Epithelial cell of proximal tubule (primary cell): ENCODE results near the gene SLIT2. TPM values are rescaled to one million over a fixed set of nuclear protein-coding genes. Genes with fewer than 3 reads are reported as not detected.

Experiments
- DNase-seq: peaks from one replicate; pipeline ENCODE4 v3.0.0-alpha.2; 2011; ENCODE audit warnings: low read depth
- H3K4me3 ChIP-seq: 2 replicates; pipeline ENCODE4 v1.5.1; 2011; ENCODE audit warnings: low read depth, mild to moderate bottlenecking, low read length
- total RNA-seq: library from RNA; depleted of rRNA; stranded (reverse); fragments of >200 nt; gene quantifications from 2 replicates; pipeline ENCODE4 v1.2.3, GENCODE V29; 2015
- TF ChIP-seq, protein P1 (sequence below): conservative IDR thresholded peaks from 2 replicates; pipeline ENCODE4 v1.5.1; 2012; ENCODE audit warnings: low read depth, mild to moderate bottlenecking, low read length

Gene SLIT2
- total RNA-seq, 1 donor from 2014 or later: 1.4 TPM

DNA sequence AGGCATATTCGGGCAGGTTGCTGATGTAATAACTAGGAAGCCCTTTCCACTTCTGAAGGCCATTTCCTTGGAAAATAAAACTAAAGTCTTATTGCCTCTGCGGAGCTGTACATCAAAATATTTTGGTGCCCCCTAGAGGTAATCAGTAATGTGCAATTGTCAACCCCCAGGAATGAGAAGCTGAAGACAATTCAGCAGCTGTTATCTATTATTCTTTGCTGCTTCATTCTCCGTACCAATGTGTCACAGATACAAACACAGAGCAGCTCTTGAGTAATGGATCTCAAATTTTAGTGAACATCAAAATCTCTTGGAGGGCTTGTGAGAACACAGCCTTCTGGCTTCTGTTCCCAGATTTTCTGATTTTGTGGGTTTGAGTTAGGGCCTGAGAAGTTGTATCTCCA, 3.5 kb upstream of the SLIT2 start:
- DNase-seq: no peak
- H3K4me3 ChIP-seq: no peak overlapping the region

DNA sequence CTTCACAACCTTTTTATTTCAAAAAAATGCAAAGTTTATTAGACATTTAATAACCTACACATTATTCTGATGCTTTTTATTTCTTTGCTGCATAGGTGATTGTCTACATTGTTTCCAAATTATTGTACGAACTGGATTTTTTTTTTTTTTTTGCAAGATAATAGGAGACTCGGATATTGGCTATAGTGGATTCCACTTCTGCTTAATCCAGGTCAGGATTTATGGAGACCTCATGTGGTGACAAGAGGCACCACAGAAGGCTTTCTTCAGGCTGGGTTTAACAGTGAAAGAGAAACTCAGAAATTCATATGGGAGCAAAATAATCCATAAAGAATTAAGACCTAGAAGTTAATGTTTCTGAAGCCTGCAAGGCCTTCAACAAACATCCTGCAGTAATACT, 2.4 kb upstream of the SLIT2 start:
- H3K4me3 ChIP-seq: no peak overlapping the region
- TF ChIP-seq, protein P1, sequence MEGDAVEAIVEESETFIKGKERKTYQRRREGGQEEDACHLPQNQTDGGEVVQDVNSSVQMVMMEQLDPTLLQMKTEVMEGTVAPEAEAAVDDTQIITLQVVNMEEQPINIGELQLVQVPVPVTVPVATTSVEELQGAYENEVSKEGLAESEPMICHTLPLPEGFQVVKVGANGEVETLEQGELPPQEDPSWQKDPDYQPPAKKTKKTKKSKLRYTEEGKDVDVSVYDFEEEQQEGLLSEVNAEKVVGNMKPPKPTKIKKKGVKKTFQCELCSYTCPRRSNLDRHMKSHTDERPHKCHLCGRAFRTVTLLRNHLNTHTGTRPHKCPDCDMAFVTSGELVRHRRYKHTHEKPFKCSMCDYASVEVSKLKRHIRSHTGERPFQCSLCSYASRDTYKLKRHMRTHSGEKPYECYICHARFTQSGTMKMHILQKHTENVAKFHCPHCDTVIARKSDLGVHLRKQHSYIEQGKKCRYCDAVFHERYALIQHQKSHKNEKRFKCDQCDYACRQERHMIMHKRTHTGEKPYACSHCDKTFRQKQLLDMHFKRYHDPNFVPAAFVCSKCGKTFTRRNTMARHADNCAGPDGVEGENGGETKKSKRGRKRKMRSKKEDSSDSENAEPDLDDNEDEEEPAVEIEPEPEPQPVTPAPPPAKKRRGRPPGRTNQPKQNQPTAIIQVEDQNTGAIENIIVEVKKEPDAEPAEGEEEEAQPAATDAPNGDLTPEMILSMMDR: peak; percentile 71
- no peak for DNase-seq

More for the DNA sequence above, 3.5 kb upstream of the SLIT2 start:
- TF ChIP-seq, protein P1: peak; percentile 75

DNA sequence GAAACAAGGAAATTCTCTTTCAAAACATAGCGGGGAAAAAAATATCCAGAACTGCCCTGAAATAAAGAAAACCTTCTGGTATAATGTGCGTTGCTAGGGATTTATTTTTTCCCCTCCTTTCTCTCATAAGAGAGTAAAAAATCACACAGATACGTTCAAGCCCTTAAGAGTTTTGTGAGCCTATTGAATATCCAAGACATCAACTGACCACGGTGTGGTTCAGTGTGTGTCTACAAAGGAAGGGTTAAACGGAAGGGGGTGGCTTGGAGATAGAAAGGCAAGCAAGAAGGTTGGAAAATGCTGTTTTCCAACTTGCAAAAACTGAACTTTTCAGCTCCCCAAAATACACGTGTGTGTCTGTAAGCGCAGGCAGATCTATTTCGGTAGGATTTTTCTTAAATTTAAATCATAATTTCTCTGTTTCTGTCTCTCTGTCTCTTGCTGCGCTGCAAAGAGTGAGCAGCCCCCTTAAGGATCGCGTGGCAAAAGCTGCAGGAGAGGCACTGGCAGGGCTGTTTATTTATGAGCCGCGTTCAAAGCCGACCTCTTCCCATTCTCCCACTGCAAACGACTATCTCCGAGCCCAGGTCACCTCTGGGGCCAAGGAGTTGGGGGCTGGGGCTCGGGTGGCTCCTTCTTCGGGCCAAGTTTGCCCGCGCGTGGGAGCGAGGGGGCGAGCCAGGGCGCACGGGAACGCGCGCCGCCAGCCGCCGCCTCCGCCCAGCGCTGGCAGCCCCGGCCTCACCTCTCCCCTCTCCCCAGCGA, 492 bp upstream of the SLIT2 start:
- TF ChIP-seq, protein P1: no peak
- H3K4me3 ChIP-seq: peak overlapping the region; percentile 65
- DNase-seq: no peak

DNA sequence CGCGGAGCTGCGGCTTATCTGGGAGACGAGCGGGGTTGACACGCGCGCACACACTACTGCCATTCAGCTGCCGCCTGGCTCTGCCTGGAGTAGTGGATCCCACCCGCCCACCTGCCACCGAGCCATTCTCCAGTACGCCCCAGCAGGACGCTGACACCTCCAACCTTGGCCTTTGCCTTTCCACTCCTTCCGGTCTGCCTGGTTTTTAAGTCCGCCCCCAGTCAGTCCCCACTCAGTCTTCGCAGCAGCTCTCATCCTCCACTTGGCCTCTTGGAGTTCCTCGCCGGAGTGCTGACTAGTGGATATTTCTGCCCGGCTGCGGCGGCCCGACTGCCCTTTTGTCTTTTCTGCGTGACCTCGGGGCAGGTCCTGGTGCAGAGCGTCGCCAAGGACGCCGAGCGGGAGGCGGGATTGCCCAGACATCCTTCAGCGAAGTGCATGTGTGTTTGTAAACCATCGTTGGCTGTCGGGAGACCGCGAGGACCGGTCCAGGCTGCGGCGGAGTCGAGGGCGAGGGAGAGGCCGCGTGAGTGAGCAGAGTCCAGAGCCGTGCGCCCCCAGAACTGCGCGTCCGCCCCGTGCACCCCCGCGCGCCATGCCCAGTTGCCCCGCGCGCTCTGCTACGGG, 1.1 kb downstream of the SLIT2 start:
- peak overlapping the region; percentile 65 for H3K4me3 ChIP-seq
- TF ChIP-seq, protein P1: no peak
- no peak for DNase-seq

DNA sequence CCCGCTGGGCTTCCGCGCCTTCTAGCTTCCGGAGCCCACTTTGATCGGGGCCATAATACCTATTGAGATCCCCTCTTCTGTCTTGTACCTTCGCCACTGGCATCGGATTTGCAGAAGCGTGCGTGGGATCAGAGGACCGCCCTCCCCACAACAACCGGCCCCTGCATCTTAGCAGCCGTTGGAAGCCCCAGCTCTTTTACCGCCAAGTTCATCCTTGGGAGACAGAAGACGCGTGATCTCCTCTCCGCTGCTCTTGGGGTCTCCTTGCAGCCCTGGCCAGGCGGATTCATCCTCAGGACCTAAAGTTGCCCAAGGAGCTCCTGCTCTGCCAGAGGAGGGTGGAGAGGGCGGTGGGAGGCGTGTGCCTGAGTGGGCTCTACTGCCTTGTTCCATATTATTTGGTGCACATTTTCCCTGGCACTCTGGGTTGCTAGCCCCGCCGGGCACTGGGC, 1.6 kb downstream of the SLIT2 start:
- TF ChIP-seq, protein P1: no peak
- DNase-seq: no peak
- peak overlapping the region; percentile 65 for H3K4me3 ChIP-seq

DNA sequence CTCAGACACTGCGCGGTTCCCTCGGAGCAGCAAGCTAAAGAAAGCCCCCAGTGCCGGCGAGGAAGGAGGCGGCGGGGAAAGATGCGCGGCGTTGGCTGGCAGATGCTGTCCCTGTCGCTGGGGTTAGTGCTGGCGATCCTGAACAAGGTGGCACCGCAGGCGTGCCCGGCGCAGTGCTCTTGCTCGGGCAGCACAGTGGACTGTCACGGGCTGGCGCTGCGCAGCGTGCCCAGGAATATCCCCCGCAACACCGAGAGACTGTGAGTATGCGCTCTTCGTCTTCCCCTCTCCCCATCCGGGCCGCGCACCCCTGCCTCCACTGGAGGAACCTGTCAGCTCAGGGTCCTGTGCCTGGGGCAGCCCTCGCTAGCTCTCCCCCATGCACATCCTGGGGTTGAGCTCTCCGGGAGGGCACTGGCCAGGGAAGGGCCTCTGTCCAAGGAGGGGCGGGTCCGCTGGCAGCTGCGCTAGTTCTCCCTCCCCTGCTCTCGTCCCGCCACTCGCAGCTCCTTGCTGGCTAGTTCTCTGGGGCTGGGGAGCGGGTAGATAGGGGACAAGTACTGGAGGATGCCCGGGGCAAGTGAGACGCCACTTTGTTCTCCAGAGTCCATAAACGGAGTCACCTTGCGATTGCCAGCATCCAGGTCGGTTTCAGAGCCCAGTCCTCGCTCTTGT, 2.2 kb downstream of the SLIT2 start:
- peak overlapping the region; percentile 65 for H3K4me3 ChIP-seq
- DNase-seq: no peak
- TF ChIP-seq, protein P1: no peak
